Hindlimb muscle (tissue), 1 donor: ENCODE results near the gene BMP5. TPM values are rescaled to one million over a fixed set of nuclear protein-coding genes. Genes with fewer than 3 reads are reported as not detected.
A peak's percentile ranks its signal among the peaks of the same experiment; 100 is the strongest.

Source experiments
- DNase-seq: peaks from one replicate; pipeline ENCODE4 v3.0.0-alpha.2; 2013
- polyA plus RNA-seq: library from polyadenylated mRNA; unstranded; fragments of 120-200 nt; gene quantifications from one replicate; pipeline ENCODE4 v1.2.1, GENCODE V29; 2013; ENCODE audit not compliant: insufficient read length

Gene BMP5
- polyA plus RNA-seq, 1 donor: 9.0 TPM

DNA sequence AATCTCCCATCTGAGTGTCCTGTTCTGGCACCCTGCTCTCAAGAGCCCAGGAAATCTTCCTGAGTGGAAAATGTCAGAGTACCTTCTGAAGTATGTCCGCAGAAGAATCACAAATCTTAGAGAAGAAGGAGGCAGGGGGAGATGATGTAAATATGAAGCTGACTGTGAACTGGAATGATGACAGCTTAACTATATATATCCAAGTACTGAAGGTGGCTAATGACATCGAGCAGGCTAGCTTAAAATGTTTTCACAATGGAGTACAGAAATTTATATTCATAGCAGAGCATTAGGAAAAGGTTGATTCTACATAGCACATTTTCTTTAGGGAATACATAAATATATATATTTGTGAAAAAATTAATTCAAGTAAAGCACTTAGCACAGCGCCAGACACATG lies 64.3 kb downstream of the BMP5 start:
- no peak for DNase-seq

DNA sequence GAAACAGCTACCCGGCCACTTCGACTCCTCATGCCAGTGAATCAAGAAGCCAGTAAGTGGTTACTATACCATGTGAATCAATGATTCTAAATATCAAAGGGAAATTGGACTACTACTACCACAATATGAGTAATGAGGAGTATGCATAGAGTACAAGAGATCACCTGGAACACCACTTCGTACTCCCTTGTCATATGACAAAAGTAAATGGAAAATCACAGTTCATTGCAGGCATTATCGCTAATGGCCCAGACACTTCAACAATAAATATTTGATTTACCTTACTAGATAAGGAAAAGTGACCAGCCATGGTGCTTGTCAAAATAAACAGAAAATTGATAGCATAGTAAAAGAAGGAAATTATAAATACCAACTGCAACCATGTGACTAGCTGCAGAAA lies 73.1 kb downstream of the BMP5 start:
- no peak for DNase-seq

DNA sequence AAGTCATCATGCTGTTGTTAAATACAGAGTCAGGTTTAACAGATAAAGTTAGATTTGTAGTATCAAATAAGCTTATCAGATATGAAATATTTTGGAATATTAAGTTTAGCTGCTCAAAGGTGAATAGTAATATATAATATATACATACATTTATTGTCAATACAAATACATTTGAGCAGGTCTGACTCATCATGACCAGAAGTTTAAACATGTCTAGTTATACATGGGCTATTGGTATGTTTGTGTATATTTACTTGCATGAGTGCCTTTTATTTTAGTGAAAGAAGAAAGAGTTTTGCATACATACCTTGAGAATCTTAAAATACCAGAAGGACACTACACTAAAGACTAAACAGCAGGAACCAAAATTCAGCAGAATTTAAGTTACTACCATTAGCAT lies 76.8 kb downstream of the BMP5 start:
- DNase-seq: no peak

DNA sequence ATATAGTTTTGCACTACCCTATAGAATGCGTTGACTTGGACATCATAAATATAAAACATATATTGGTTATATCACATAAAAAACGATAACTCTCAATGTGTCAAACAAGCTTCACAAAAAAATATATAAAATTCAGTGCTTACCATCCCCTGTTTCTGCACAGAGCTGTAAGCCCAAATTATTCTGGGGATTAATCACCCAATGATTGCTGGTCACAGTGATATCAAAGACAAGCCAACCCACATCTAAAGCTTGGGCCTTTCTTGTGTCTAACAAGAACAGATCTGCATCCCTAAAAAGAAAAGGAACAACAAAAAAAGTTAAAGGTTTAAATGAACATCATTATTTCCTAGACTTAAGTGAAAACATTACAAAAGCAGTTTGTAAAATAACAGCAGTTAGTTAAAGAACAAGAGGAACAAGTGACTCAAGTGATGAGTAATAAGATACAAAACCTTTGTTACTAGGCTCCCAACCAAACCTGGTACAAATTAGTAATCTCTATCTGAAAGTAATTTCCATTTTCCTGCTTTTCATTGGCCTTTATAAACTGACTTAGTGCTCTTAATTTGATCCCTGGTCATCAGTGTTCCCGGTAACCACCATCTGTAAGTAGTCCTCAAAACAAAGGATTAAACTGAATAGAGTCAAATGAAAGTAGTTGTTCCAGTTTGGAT lies 81.1 kb downstream of the BMP5 start:
- DNase-seq: no peak

DNA sequence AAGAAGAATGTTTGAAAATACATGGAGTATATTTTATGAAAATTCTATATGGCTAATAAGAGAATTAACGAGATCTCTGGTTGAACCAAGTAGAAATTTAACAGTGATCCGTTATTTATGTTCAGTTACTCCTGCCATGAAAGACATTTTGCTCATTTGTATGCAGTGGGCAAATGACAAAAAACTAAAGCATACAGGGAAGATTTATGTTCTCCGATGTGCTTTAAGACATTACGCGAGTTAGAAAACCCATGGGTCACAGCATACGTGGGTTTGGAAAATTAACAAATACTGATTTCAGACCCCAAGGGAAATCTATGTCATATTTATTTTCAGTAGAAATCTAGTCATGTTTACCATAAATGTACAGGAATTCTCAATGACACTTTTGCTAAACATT lies 90.1 kb downstream of the BMP5 start:
- DNase-seq: no peak

DNA sequence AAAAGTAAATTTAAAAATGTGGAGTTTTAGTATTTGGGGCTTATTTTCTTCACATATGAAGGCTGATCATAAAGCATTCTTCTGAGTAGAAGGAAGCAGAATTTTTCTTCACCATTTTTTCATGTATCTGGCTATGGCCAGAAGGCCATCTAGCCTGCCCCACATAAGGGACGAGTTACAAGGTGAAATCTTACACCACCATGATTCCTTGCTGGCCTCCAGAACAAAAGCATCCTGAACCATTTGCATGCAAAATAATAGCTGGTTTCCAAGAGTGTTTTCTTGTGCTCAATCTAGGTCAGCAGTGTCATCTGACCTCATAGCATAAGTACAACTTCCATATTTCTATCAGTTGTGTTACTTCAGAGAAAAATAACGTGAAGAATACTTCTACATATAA lies 93.1 kb downstream of the BMP5 start:
- DNase-seq: no peak

DNA sequence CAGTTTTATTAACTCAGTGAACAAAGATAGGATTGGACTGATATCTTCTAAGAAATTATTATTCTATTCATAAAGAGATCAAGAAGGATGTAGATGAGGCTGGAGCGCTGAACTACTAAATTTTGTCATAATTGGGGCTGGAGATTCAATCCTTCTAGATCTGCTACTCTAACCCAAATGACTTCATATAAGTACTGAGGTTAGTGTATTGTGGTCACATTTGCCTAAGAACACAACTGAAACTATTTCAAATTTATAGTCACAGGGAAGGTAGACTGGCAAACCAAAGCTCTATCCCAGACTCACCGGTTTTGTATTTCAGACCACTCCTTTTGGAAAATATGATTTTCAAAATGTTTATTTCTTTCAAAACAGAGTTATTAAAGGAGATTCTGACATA lies 96.7 kb downstream of the BMP5 start:
- DNase-seq: no peak

DNA sequence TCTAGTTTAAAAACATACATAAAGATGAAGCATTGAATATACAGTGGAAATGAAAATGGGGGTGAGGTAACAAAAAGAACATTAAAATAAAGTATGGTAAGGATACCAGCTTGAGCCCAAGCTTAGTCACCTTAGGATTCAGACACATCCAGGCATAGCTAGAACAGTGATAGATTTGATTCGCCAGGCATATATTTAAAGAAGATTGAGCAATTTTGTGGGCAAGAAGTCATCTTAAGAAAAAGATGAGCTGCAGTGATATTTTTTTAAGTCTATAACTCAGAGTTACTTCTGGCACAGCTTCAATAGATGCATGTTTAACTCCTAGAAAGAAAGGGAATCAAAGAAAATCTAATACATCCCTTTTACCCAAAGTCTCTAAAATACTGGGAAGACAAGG lies 97.9 kb downstream of the BMP5 start:
- no peak for DNase-seq

DNA sequence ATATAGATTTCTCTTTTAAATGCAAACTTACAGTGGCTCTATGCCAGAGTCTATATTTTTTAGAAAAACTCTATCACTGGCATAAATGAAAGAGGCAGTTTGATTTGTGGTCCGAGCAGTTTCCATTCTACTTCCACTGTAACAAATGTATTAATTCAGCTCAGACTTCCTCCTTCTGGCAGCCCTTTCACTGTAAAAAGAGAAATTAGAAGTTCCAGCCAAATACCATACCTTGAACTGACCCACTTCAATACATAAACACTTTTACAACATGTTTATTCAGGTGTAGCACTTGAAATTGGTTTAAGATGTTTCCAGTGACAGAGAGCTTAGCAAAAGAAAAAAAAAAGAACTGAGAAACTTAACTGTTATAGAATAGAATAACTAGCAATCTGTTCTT lies 99.3 kb downstream of the BMP5 start:
- no peak for DNase-seq

DNA sequence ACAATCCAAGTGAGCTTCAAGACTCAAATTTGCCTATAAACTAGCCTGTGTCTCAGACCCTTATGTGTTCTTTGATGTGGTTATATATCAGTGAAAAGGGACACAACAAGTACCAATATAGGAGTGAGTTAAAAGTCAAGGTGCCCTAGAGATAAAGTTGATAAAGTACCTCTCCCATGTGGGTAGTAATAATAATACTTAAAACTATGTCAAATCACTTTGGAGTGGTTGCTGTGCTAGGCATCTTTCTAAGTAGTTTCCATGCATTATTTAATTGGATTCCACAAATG lies 100.4 kb downstream of the BMP5 start:
- DNase-seq: no peak

DNA sequence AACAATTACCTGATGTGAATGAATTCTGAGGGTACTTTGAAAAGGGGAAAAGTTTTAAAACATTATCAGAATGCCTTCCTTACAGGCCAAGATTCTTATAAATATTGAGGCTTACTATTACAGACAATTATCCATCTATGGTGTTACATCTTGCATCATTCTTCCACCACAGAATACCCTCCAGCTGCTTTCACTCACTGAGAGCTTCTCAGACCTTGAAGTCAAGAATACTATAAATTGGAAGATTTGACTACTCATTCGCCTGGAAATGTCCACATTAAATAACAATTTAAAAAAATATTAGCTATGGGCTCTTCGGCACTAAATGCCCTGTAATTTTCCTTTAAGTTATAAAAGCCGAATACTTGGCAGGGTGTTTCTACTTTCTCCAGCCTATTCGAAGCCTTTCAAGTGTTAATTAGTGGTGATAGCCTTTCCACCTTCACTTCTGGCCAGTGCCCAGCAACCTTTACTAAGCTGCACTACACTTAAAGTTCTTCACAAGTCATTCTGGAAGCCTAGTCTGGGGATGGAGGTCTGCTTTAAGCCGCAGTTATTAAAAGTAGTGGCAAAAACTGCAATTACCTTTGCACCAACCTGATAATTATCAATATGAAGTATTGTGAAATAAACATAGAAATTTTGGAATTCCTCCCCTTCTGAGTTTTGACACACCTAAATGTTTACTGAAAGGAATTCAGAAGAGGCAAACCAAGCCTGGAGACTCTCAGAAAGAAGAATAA lies 100.9 kb downstream of the BMP5 start:
- no peak for DNase-seq

DNA sequence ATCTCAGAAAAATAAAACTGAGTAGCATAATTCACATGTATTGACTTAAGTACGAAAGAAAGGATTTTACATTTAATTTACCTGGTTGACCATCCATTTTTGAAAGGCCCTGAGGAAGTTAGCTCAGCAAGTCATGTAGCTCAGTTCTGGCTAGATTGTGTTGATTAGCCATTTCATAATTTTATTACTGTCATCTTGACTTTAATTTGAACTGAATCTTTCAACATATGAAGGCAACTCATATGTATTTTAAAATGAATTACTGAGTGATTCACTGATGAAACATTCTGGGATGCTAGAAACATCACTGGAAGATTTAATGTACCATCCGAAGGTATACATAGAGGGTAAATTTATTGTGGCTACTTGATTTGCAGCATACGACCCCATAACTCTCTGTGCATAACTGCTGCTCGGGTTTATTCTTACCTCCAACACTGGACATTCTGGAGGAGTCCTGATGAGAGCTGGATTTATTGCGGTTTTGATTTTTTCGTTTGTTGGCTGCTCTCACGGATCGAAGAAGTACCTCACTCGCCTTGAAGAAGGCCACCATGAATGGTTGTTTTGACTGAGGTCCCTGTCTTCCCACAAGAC lies 101.7 kb downstream of the BMP5 start:
- no peak for DNase-seq

DNA sequence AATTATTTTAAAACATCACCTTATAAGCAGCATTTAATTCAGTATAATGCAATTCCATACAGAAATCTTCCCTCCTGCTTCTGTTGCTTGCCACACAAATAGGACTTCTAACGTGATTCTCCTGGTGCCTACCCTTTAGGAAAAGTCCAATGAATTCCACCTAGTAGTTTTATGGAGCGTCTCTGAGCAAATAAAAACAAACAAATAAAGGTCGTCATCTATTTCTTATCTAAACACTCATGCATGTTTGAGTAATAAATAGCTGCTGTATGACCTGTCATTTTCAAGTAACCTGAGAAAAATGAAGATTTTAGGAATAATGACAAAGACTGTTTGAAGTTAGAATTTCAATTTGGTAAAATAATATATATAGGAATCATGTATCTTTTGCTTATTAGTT lies 102.7 kb downstream of the BMP5 start:
- DNase-seq: no peak

DNA sequence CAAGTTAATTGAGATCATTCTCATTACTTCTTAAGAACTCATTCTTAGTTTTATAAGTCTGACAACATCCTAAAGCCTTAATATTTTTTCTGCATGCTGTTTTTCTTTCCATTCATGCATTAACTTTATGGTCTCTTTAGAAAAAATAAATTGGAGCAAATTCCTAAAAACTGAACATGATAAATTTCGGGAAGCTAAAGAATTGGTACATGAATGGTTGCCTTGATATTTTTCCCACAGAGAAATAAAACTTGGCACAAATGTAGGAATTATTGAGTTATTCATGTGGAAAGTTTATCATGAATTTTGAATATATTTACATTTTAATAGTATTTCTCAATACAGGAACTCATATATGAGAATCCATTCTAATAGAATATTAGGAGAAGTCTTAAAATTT lies 115.9 kb downstream of the BMP5 start:
- no peak for DNase-seq

DNA sequence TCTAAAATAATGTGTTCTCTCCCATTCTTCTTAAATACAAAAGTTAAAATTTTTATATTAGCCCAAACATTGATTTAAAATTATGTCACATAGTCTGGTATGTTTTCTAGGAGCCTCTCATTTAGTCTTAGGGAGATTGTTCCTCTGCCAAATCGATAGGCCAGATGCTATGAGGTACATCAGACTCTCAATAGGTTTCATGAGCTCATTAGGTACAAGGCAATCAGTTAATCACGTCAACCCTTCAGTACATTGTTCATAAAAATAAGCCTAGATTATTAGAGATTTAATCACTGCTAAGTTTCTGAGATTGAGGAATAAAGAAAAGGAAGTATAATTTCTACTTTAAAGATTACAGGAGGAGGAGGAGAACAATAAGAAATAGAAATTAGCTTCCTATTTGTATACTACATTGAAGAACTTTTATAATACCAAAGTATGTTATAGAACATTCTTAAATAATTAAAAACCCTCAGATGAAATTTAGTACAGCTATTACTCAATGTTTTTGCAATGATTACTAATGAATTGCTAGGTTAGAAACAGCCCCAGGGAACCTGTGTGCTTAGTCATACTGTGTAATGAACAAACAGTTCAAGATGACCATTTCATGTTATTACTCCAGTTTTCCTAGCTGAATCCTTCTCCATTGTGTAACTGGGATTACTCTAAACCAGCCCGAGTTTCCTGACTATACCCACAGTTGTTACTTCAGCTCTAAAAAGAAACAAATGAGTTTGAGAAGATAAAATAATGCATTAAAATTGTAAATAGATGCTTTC lies 117.0 kb downstream of the BMP5 start:
- DNase-seq: no peak

DNA sequence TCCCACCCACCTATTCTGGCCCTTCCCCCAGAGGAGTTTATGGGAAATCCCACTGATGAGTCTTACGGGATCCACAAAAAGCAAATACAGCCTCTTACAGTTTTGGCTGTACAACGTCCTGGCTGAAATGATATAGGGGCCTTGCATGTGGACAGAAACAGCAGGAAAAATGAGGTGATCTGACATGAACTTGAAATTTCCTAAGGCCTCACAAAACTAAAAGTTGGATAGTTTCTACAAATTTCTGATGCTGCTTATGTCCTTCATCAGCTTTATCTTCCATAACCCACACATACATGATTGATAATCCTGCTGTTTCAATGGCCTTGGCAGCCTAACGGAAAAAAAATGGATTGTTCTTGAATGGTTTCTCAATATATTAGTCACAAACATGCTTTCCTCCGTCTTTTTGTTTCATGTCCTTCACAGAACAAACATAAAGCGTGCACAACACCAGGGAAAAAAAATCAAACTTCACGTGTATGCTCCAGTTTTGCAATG lies 118.8 kb downstream of the BMP5 start:
- peak; percentile 73 for DNase-seq

DNA sequence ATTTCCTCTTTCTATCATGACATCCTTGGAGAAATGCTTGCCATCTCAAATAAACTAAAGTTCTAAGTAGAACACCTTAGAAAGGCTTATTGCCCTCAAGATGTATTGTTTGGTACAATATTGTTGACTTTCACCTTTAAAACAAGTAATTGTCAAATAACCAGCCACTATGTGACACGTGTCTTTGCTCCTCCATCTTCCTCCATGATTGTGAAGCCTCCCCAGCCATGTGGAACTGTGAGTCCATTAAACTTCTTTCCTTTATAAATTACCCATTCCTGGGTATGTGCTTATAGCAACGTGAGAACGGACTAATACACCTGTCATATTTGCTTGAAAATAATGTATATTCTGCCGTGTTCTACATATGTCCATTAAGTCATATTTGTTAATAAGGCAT lies 126.5 kb downstream of the BMP5 start:
- DNase-seq: no peak

DNA sequence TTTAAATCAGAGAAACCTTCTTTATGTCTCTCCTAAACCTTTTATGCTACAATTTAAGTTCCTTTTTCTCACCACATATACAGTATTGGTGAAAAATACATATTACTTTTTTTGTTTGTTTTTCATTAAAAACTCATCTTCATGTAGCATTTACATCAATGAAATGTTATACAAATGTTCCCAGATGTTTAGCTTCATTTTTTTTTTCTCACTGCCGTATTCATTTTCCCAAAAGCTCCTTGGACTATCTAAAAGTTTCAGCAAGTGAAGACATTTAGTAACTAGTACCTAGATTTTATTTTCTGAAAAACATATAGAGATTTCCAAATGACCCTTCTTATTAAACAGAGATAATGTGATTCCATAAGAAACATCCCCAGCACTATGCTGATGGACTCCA lies 128.9 kb downstream of the BMP5 start:
- DNase-seq: no peak

DNA sequence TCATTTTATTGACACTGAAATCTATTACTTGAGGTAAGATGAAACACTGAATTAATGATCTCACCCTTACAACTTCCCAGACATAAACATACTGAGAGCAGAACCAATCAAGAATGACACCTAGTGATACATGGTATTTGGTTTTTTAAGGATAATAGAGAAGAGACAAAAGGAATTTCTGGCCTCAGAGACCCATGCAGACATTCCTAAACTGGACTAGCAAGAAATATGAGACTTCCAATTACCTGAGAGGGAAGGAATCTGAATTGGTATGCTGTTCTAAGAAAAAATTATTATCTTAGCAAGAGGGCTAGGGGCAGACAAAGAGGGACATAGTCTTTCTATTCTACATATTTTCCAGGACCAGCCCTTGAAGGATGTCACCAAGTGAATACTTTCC lies 141.1 kb downstream of the BMP5 start:
- no peak for DNase-seq

DNA sequence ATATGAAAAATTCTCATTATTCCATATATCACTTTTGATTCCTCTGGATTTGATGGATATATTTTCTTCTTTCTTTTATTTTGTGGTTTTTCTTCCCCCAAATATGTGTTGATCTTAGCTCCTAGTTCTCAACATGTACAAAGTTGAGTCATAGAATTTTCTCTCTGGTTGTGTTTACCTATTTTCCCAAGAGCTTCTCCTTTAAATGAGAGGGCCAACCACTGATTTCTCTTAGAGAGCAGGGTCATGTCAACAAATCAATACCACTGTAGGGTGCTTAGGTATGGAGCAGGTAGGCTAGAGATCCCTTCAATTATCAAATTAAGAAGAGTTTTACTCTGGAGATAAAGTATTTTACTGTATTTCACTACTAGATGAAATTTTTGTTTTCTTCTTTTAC lies 145.7 kb downstream of the BMP5 start:
- no peak for DNase-seq

DNA sequence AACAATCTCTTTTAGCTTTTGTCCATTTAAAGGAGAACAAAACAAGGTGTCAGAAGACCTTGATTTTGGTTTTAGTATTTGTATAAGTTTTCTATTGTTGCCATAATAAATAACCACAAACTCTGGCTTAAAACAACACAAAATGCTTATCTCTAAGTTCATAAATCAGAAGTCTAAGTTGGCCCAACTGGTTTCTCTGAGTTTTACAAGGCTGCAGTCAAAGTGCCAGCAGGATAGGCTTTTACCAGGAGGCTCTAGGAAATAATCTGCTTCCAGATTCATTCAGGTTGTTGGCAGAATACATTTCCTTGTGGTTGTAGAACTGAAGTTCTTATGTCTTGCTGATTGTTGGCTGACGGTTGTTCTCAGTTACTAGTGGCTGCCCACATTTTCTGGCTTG lies 149.2 kb downstream of the BMP5 start:
- no peak for DNase-seq

DNA sequence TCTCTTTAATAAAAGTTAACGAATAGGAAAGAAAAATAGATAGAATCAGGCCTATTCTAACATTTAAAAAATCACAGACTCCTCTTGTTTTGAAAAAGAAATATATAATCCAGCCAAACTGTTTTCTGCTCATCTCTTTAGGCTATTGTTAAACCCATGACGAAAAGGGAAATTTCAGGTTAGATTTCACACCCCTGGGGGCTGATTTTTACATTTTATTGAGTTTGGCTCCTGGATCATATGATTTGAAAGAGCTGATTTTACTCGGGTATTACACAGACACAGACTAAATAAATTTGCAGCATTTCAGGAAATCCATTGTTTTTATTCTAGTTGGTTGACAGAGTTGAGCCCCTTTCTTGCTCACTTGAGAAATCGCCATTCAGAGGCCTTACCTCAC lies 160.6 kb downstream of the BMP5 start:
- peak; percentile 27 for DNase-seq

DNA sequence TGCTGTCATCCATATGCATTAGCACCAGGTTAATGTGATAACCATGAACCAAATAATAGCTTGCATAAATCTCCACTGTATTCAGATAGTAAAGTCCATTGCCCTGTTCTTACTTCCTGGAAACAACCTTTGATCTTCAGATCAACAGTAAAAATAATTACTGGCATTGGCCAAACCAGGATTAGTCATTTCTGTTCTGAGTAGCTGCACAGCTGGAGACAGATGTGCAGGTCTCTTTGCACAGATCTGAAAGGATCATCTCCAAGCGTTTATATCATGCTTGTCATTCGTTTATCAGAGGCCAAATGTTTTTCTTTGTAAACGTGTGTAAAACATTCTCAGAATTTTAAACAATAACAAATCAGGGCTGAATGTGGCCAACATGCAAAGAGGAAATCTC lies 162.0 kb downstream of the BMP5 start:
- DNase-seq: peak; percentile 40

DNA sequence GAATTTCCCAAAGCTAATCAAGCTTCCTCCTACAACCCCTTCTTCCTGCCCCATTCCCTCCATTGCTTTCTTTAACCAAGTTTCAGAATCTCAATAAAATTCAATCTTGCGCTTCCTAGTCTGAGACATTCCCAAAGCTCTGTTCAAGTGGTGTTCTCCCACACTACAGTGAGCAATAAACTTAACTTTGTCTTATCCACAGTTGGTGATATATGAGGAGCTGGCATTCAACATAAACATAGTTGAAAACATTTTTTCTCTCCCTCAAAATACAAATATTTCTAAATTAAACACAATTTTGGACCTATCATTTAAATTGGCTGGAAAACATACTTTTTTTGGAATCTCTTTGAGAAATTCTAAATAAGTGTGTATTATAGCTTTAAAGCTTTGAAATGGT lies 166.7 kb downstream of the BMP5 start:
- no peak for DNase-seq
